ENCODE results near the gene TBC1D4.
A peak's percentile ranks its signal among the peaks of the same experiment; 100 is the strongest.

The TBC1D4 gene

DNA sequence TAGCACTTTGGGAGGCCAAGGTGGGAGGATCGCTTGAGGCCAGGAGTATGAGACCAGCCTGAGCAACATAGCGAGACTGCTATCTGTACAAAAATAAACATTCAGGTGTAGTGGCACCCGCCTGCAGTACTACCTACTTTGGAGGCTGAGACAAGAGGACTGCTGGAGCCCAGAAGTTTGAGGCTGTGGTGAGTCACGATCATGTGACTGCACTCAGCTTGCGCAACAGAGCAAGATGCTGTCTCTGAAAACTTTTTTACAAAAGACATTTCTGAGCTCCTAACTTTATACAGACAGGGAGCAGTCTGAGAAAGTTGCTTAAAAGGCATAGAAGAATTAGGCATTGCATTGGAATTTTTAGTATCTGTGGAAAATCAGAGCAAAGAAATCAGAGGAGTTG, 10.4 kb upstream of the TBC1D4 start:
- TF ChIP-seq EZH2phosphoT487 (IDR thresholded peaks at IDR 0.05; ENCODE audit: borderline replicate concordance), result no peak
- TF ChIP-seq CTCF (conservative IDR thresholded peaks at IDR 0.05; ENCODE audit: low read length), result no peak
- no peaks in the 10 kb centered on the region for H3K79me2 ChIP-seq (ENCODE audit: insufficient read depth, low read length)
- peaks cover 14% of the 10 kb centered on the region for H3K4me1 ChIP-seq (ENCODE audit: insufficient read depth, low read length, poor library complexity, severe bottlenecking)
- no peaks in the 10 kb centered on the region for H3K9me3 ChIP-seq (ENCODE audit: insufficient read depth, low read depth, low read length)
- H2AFZ ChIP-seq (ENCODE audit: low read length), result no peak overlapping the region
- H3K9me2 ChIP-seq (replicated peaks; ENCODE audit: low read depth, low read length), result no peaks in the 10 kb centered on the region
- no peak overlapping the region for H3K4me2 ChIP-seq (ENCODE audit: low read depth, low read length, poor library complexity, severe bottlenecking)
- no peaks in the 10 kb centered on the region for H3F3A ChIP-seq (ENCODE audit: low read depth)
- H3K4me3 ChIP-seq (ENCODE audit: low read length, poor library complexity, severe bottlenecking), result no peak overlapping the region
- H4K20me1 ChIP-seq (ENCODE audit: insufficient read depth, low read length, poor library complexity, severe bottlenecking), result no peaks in the 10 kb centered on the region
- H3K36me3 ChIP-seq (ENCODE audit: insufficient read depth, low read length), result no peaks in the 10 kb centered on the region
- H3K9ac ChIP-seq (ENCODE audit: low read depth, low read length, poor library complexity, severe bottlenecking), result no peak overlapping the region
- H3K27me3 ChIP-seq (ENCODE audit: insufficient read depth, low read length, poor library complexity, severe bottlenecking), result no peaks in the 10 kb centered on the region

GRCh38 chr13:75491376-75491775, 9.4 kb upstream of the TBC1D4 start:
- H3K4me3 ChIP-seq (ENCODE audit: low read length, poor library complexity, severe bottlenecking), result no peak overlapping the region
- H3F3A ChIP-seq (ENCODE audit: low read depth), result 0 out of 2 replicates have a peak, but pooled peaks cover 5% of the 10 kb centered on the region
- H3K4me1 ChIP-seq (ENCODE audit: insufficient read depth, low read length, poor library complexity, severe bottlenecking), result peaks cover 24% of the 10 kb centered on the region
- no peak overlapping the region for H3K9ac ChIP-seq (ENCODE audit: low read depth, low read length, poor library complexity, severe bottlenecking)
- no peak for TF ChIP-seq CTCF (conservative IDR thresholded peaks at IDR 0.05; ENCODE audit: low read length)
- TF ChIP-seq EZH2phosphoT487 (IDR thresholded peaks at IDR 0.05; ENCODE audit: borderline replicate concordance), result no peak
- no peaks in the 10 kb centered on the region for H3K27me3 ChIP-seq (ENCODE audit: insufficient read depth, low read length, poor library complexity, severe bottlenecking)
- H3K9me2 ChIP-seq (replicated peaks; ENCODE audit: low read depth, low read length), result no peaks in the 10 kb centered on the region
- H2AFZ ChIP-seq (ENCODE audit: low read length), result no peak overlapping the region
- no peaks in the 10 kb centered on the region for H3K79me2 ChIP-seq (ENCODE audit: insufficient read depth, low read length)
- H3K36me3 ChIP-seq (ENCODE audit: insufficient read depth, low read length), result no peaks in the 10 kb centered on the region
- no peak overlapping the region for H3K4me2 ChIP-seq (ENCODE audit: low read depth, low read length, poor library complexity, severe bottlenecking)
- H4K20me1 ChIP-seq (ENCODE audit: insufficient read depth, low read length, poor library complexity, severe bottlenecking), result no peaks in the 10 kb centered on the region
- no peaks in the 10 kb centered on the region for H3K9me3 ChIP-seq (ENCODE audit: insufficient read depth, low read depth, low read length)

DNA sequence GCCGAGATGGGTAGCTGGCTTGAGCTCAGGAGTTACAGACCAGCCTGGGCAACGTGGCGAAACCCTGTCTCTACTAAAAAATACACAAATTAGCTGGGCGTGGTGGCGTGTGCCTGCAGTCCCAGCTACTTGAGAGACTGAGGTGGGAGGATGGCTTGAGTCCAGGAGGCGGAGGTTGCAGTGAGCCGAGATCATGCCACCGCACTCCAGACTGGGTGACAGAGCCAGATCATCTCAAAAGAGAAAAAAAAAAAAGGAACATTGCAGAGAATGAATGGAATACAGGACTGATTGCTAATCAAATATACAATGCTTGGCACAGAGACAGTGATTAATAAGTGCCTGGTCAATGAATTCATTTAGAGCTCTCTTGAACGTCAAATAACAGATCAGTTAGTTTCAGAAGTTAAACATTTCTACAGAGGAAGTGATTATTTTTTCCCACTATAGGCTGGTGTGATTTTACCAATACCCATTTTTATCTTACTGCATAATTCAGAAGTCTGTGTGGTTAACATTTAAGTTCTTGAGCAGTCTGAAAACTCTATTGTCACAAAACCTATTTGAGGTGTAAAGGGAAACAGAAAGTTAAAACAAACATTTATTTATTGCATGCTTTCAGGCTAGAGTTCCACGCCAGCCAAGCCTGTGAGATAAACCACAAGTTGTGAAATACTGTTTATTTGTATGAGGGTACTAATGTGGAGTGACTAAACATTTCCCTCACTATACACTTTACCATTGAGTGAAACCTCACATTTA, 7.7 kb upstream of the TBC1D4 start:
- Histone ChIP-seq H4K20me1 (ENCODE audit: insufficient read depth, low read length, poor library complexity, severe bottlenecking) (no peaks in the 10 kb centered on the region), H3K4me2 (ENCODE audit: low read depth, low read length, poor library complexity, severe bottlenecking) (peak overlapping the region; percentile 17), H3F3A (ENCODE audit: low read depth) (0 out of 2 replicates have a peak, but pooled peaks cover 5% of the 10 kb centered on the region), H3K79me2 (ENCODE audit: insufficient read depth, low read length) (no peaks in the 10 kb centered on the region), H3K4me1 (ENCODE audit: insufficient read depth, low read length, poor library complexity, severe bottlenecking) (peaks cover 40% of the 10 kb centered on the region), H3K9me2 (replicated peaks; ENCODE audit: low read depth, low read length) (no peaks in the 10 kb centered on the region), H3K9ac (ENCODE audit: low read depth, low read length, poor library complexity, severe bottlenecking) (no peak overlapping the region), H3K9me3 (ENCODE audit: insufficient read depth, low read depth, low read length) (no peaks in the 10 kb centered on the region), H3K4me3 (ENCODE audit: low read length, poor library complexity, severe bottlenecking) (no peak overlapping the region), H2AFZ (ENCODE audit: low read length) (no peak overlapping the region), H3K27me3 (ENCODE audit: insufficient read depth, low read length, poor library complexity, severe bottlenecking) (no peaks in the 10 kb centered on the region), H3K36me3 (ENCODE audit: insufficient read depth, low read length) (no peaks in the 10 kb centered on the region)
- no peak for TF ChIP-seq CTCF (conservative IDR thresholded peaks at IDR 0.05; ENCODE audit: low read length)
- TF ChIP-seq EZH2phosphoT487 (IDR thresholded peaks at IDR 0.05; ENCODE audit: borderline replicate concordance), result no peak
